ENCODE results near the gene SHISA9.

- TF ChIP-seq POLR2A (IDR thresholded peaks at IDR 0.05) (no peak), CTCF (IDR thresholded peaks at IDR 0.05) (no peak), EP300 (IDR thresholded peaks at IDR 0.05) (no peak)
Observed at GRCh38 chr16:12936391-12936790, 35.0 kb downstream of the SHISA9 start.
